Mesendoderm (in vitro differentiated cells): ENCODE measurements around the gene CCDC40.

Experiments used
- DNase-seq: peaks from one replicate; pipeline ENCODE4 v3.0.0; 2013
- H2AK5ac ChIP-seq: 2 replicates; pipeline ENCODE4 v1.6.1; 2013; ENCODE audit warnings: low read length, inconsistent platforms
- H2BK120ac ChIP-seq: 2 replicates; pipeline ENCODE4 v1.6.1; 2013; ENCODE audit warnings: low read depth, mild to moderate bottlenecking, low read length, moderate library complexity, mixed read lengths
- H2BK15ac ChIP-seq: replicated peaks from 2 replicates; pipeline ENCODE4 v1.6.1; 2013; ENCODE audit warnings: low read depth, mild to moderate bottlenecking, moderate library complexity
- H2BK5ac ChIP-seq: 2 replicates; pipeline ENCODE4 v1.6.1; 2013; ENCODE audit warnings: low read length, inconsistent platforms
- H3K18ac ChIP-seq: 2 replicates; pipeline ENCODE4 v1.6.1; 2013; ENCODE audit warnings: mild to moderate bottlenecking, low read length, mixed read lengths
- H3K23ac ChIP-seq: one replicate; pipeline ENCODE4 v1.6.1; 2013; ENCODE audit warnings: low read length
- H3K27ac ChIP-seq: 2 replicates; pipeline ENCODE4 v1.5.1; 2013; ENCODE audit warnings: low read depth, mild to moderate bottlenecking, inconsistent platforms, low read length, moderate library complexity
- H3K27me3 ChIP-seq: 2 replicates; pipeline ENCODE4 v1.6.1; 2013; ENCODE audit warnings: low read length, control low read depth, mild to moderate bottlenecking, inconsistent platforms; ENCODE audit not compliant: insufficient read depth, poor library complexity
- H3K36me3 ChIP-seq: 2 replicates; pipeline ENCODE4 v1.6.1; 2013; ENCODE audit warnings: low read length, inconsistent platforms; ENCODE audit not compliant: control insufficient read depth, insufficient read depth
- H3K4ac ChIP-seq: one replicate; pipeline ENCODE4 v1.6.1; 2013; ENCODE audit warnings: low read depth, mild to moderate bottlenecking, low read length, moderate library complexity
- H3K4me1 ChIP-seq: 2 replicates; pipeline ENCODE4 v1.6.1; 2013; ENCODE audit warnings: low read depth, low read length, inconsistent platforms; ENCODE audit not compliant: control insufficient read depth
- H3K4me2 ChIP-seq: 2 replicates; pipeline ENCODE4 v1.6.1; 2013; ENCODE audit warnings: low read length
- H3K4me3 ChIP-seq: 2 replicates; pipeline ENCODE4 v1.5.1; 2013; ENCODE audit warnings: mild to moderate bottlenecking, low read length
- H3K56ac ChIP-seq: one replicate; pipeline ENCODE4 v1.6.1; 2013; ENCODE audit warnings: low read length
- H3K79me1 ChIP-seq: 2 replicates; pipeline ENCODE4 v1.6.1; 2013; ENCODE audit warnings: low read length, inconsistent platforms
- H3K79me2 ChIP-seq: 2 replicates; pipeline ENCODE4 v1.6.1; 2013; ENCODE audit warnings: mild to moderate bottlenecking, low read length; ENCODE audit not compliant: control insufficient read depth, insufficient read depth
- H3K9ac ChIP-seq: 2 replicates; pipeline ENCODE4 v1.6.1; 2013; ENCODE audit warnings: low read length, inconsistent platforms
- H4K5ac ChIP-seq: one replicate; pipeline ENCODE4 v1.6.1; 2013; ENCODE audit warnings: low read length
- H4K8ac ChIP-seq: one replicate; pipeline ENCODE4 v1.6.1; 2013; ENCODE audit warnings: low read depth, mild to moderate bottlenecking, control low read depth, low read length, moderate library complexity
- WGBS: extraction: QIAGEN DNeasy Blood & Tissue Kit; methylation state at CpG from one replicate; pipeline ENCODE4 v1.1.7; 2013; ENCODE audit warnings: low lambda C conversion rate, missing lambda C conversion rate; ENCODE audit not compliant: insufficient coverage; ENCODE audit errors: extremely low coverage; 5-methylcytosine and 5-hydroxymethylcytosine counted together

Gene CCDC40

GRCh38 chr17:80008383-80008840, 28.0 kb upstream of the CCDC40 start:
- H4K8ac ChIP-seq: no peak overlapping the region
- H3K4ac ChIP-seq: no peak overlapping the region
- no peak overlapping the region for H3K27ac ChIP-seq
- no peaks in the 10 kb centered on the region for H3K27me3 ChIP-seq
- no peak overlapping the region for H3K9ac ChIP-seq
- H3K23ac ChIP-seq: no peak overlapping the region
- no peak overlapping the region for H3K56ac ChIP-seq
- no peak overlapping the region for H3K4me2 ChIP-seq
- H2BK120ac ChIP-seq: no peak overlapping the region
- WGBS: no CpG with 5 or more reads among the region's 17 CpGs
- no peak overlapping the region for H2BK15ac ChIP-seq
- H3K4me3 ChIP-seq: no peak overlapping the region
- DNase-seq: peak; percentile 83
- no peak overlapping the region for H2BK5ac ChIP-seq
- H3K4me1 ChIP-seq: peaks cover 4% of the 10 kb centered on the region
- H2AK5ac ChIP-seq: no peak overlapping the region
- no peak overlapping the region for H4K5ac ChIP-seq
- H3K18ac ChIP-seq: no peak overlapping the region
- H3K79me1 ChIP-seq: peaks cover 3% of the 10 kb centered on the region
- peaks cover 1% of the 10 kb centered on the region for H3K36me3 ChIP-seq
- H3K79me2 ChIP-seq: no peaks in the 10 kb centered on the region

GRCh38 chr17:80008848-80009247, 27.6 kb upstream of the CCDC40 start:
- Histone ChIP-seq H3K4me1 (peaks cover 4% of the 10 kb centered on the region), H3K27ac (no peak overlapping the region), H2BK120ac (no peak overlapping the region), H3K27me3 (no peaks in the 10 kb centered on the region), H3K4me3 (no peak overlapping the region), H3K79me2 (no peaks in the 10 kb centered on the region), H4K8ac (no peak overlapping the region), H2AK5ac (no peak overlapping the region), H3K56ac (no peak overlapping the region), H4K5ac (no peak overlapping the region), H2BK5ac (no peak overlapping the region), H3K4ac (no peak overlapping the region), H3K79me1 (peaks cover 6% of the 10 kb centered on the region), H3K18ac (no peak overlapping the region), H3K36me3 (peaks cover 1% of the 10 kb centered on the region), H3K9ac (no peak overlapping the region), H3K23ac (no peak overlapping the region), H3K4me2 (no peak overlapping the region), H2BK15ac (no peak overlapping the region)
- no peak for DNase-seq
- WGBS: no CpG with 5 or more reads among the region's 18 CpGs

DNA sequence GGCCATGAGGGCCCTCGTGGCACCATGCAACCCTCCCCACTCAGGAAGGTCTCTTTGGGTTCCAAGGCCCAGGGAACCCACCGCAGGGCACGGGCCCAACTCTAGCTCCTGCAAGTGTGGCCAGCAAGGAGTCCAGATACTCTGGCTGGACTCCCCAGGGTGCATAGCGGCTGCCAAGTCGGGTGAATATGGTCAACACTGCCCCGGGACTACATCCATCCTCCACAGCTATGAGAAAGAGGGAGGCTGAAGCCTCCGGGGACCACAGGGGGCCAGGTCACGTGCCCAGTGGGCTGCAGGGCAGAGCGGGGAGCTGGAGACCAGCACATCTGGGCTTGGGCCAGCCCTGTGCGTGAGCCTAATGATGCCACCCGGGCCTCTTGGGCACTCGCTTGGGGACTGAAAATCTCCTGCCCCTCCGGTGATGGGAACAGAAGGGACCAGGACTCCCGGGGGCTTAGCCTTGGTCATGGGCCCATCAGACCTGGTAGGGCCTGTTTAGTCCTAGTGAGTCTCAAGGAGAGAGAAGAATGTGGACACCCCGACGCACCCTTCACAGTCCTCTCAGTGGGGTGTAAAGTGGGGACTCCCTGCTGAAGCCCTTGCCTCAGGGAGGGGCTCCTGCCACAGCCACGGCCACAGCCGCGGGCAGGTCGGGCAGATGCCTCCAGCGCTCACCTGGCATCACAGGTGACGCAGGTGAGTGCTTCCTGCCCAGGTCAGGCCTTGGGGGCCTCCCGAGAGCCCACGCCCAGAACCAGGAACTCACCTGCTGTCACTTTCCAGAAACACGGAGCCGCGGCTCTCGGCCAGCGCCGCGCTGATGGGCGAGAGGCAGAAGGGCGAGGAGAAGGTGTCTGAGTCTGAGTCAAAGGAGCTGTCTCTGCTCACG, 26.8 kb upstream of the CCDC40 start:
- no peak overlapping the region for H2BK120ac ChIP-seq
- no peaks in the 10 kb centered on the region for H3K27me3 ChIP-seq
- H2AK5ac ChIP-seq: no peak overlapping the region
- no peak overlapping the region for H3K4me2 ChIP-seq
- H3K79me2 ChIP-seq: peaks cover 2% of the 10 kb centered on the region
- H3K56ac ChIP-seq: no peak overlapping the region
- no peak overlapping the region for H3K18ac ChIP-seq
- no peak for DNase-seq
- no peak overlapping the region for H4K8ac ChIP-seq
- H3K4ac ChIP-seq: no peak overlapping the region
- no peak overlapping the region for H3K23ac ChIP-seq
- H4K5ac ChIP-seq: no peak overlapping the region
- H3K9ac ChIP-seq: no peak overlapping the region
- no peak overlapping the region for H2BK5ac ChIP-seq
- H3K4me3 ChIP-seq: no peak overlapping the region
- peaks cover 4% of the 10 kb centered on the region for H3K4me1 ChIP-seq
- no peak overlapping the region for H3K27ac ChIP-seq
- no CpG with 5 or more reads among the region's 34 CpGs for WGBS
- H3K79me1 ChIP-seq: peaks cover 6% of the 10 kb centered on the region
- H2BK15ac ChIP-seq: no peak overlapping the region
- peaks cover 1% of the 10 kb centered on the region for H3K36me3 ChIP-seq

DNA sequence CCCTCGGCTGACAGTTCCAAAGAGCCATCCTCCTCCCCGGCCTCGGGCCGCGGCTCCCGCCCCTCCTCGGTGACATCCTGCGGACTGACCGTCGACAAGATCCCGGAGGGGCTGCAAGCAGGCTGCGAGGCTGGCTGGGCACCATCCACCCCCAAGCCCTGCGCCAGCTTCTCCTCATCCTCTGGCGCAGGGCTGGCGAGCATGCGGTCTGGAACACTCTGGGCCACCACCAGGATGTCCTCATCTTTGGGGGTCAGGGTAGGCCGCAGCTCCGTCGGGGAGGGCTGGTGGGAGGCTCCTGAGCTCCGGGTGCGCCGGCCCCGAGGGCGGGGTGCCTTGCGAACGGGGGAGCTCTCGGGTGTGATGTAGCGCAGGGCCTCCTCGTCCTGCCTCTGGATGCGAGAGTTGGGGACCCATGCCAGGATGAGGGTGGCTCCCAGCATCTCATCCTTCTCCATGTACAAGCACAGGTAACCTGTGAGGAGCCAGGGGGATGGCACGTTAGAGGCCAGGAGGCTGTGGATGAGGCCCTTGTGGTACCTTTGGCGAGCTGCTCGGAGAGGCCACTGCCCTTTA, 26.1 kb upstream of the CCDC40 start:
- Histone ChIP-seq H3K9ac (no peak overlapping the region), H3K4me3 (no peak overlapping the region), H3K4me2 (no peak overlapping the region), H2BK120ac (no peak overlapping the region), H3K18ac (no peak overlapping the region), H3K27me3 (no peaks in the 10 kb centered on the region), H3K36me3 (peaks cover 1% of the 10 kb centered on the region), H3K4me1 (peaks cover 4% of the 10 kb centered on the region), H3K4ac (no peak overlapping the region), H2BK5ac (no peak overlapping the region), H3K79me2 (peaks cover 2% of the 10 kb centered on the region), H3K23ac (no peak overlapping the region), H3K56ac (no peak overlapping the region), H4K8ac (no peak overlapping the region), H2AK5ac (no peak overlapping the region), H3K27ac (no peak overlapping the region), H4K5ac (no peak overlapping the region), H2BK15ac (no peak overlapping the region), H3K79me1 (peaks cover 4% of the 10 kb centered on the region)
- WGBS: no CpG with 5 or more reads among the region's 33 CpGs
- no peak for DNase-seq

- H3K4me1 ChIP-seq: peaks cover 4% of the 10 kb centered on the region
- H3K18ac ChIP-seq: no peak overlapping the region
- no peak overlapping the region for H3K4me3 ChIP-seq
- no peak for DNase-seq
- H2BK15ac ChIP-seq: no peak overlapping the region
- no peak overlapping the region for H3K4ac ChIP-seq
- H3K23ac ChIP-seq: no peak overlapping the region
- H3K9ac ChIP-seq: no peak overlapping the region
- H2BK5ac ChIP-seq: no peak overlapping the region
- H3K4me2 ChIP-seq: no peak overlapping the region
- no peaks in the 10 kb centered on the region for H3K27me3 ChIP-seq
- no peak overlapping the region for H2BK120ac ChIP-seq
- H3K79me2 ChIP-seq: peaks cover 5% of the 10 kb centered on the region
- H4K5ac ChIP-seq: no peak overlapping the region
- H2AK5ac ChIP-seq: no peak overlapping the region
- peaks cover 1% of the 10 kb centered on the region for H3K36me3 ChIP-seq
- H4K8ac ChIP-seq: no peak overlapping the region
- no peak overlapping the region for H3K56ac ChIP-seq
- H3K27ac ChIP-seq: peak overlapping the region; percentile 15
- WGBS: no CpG with 5 or more reads among the region's 10 CpGs
- peaks cover 4% of the 10 kb centered on the region for H3K79me1 ChIP-seq
Measured at GRCh38 chr17:80011989-80012555, 24.4 kb upstream of the CCDC40 start.
